Nephron (organoid): ENCODE data around the gene IFT43.

Experiments
- H3K27ac Mint-ChIP-seq, 3 experiments: 2 replicates each; pipeline ENCODE4 v1.8.0; 2020; ENCODE audit warnings: mixed read lengths in 3 of 3, mild to moderate bottlenecking in 2 of 3, moderate library complexity in 1 of 3
- H3K27me3 Mint-ChIP-seq: 2 replicates; pipeline ENCODE4 v1.8.0; 2021; ENCODE audit warnings: low read depth, mild to moderate bottlenecking, moderate library complexity, mixed read lengths
- H3K36me3 Mint-ChIP-seq: 2 replicates; pipeline ENCODE4 v1.8.0; 2020; ENCODE audit warnings: low read depth, mixed read lengths
- H3K4me1 Mint-ChIP-seq: 2 replicates; pipeline ENCODE4 v1.8.0; 2020; ENCODE audit warnings: mixed read lengths
- H3K4me3 Mint-ChIP-seq, 3 experiments: 2 replicates each; pipeline ENCODE4 v1.8.0; 2020; ENCODE audit warnings: mild to moderate bottlenecking in 3 of 3, mixed read lengths in 3 of 3, moderate library complexity in 2 of 3
- H3K9me3 Mint-ChIP-seq: 2 replicates; pipeline ENCODE4 v1.8.0; 2020; ENCODE audit warnings: mixed read lengths
- TF ChIP-seq, protein P1 (sequence below), 3 experiments: fragments of 200-600 bp; sonication (generic); IDR thresholded peaks; one replicate each; pipeline ENCODE4 v1.5.0; 2021; ENCODE audit warnings: antibody characterized with exemption in 3 of 3; ENCODE audit not compliant: unreplicated experiment in 3 of 3

IFT43 gene

DNA sequence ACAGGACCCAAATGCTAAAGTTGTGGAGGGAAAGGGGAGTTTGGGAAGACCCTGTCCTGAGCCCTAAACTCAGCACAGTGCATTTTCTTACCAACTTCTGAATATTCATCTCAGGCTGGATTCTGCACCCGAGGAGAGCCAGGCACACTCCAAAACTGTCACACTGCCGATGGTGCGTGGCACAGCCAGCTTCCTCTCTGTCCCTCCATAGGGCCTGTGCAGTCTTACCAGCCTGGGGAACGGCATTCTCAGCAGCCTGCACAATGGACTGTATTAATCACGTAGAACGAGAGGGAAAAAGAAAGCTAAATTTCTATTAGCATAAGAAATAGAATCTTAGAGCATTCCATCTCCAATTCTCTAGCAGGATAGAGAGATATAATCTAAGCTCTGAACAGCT, 94.9 kb downstream of the IFT43 start:
- Mint-ChIP-seq H3K27me3 (no peaks in the 10 kb centered on the region), H3K9me3 (no peaks in the 10 kb centered on the region), H3K27ac (peak overlapping the region in 2 of 3 experiments; percentile 1 to 3), H3K4me3 (no peak overlapping the region), H3K36me3 (peaks cover 27% of the 10 kb centered on the region), H3K4me1 (peaks cover 27% of the 10 kb centered on the region)
- TF ChIP-seq, protein P1, sequence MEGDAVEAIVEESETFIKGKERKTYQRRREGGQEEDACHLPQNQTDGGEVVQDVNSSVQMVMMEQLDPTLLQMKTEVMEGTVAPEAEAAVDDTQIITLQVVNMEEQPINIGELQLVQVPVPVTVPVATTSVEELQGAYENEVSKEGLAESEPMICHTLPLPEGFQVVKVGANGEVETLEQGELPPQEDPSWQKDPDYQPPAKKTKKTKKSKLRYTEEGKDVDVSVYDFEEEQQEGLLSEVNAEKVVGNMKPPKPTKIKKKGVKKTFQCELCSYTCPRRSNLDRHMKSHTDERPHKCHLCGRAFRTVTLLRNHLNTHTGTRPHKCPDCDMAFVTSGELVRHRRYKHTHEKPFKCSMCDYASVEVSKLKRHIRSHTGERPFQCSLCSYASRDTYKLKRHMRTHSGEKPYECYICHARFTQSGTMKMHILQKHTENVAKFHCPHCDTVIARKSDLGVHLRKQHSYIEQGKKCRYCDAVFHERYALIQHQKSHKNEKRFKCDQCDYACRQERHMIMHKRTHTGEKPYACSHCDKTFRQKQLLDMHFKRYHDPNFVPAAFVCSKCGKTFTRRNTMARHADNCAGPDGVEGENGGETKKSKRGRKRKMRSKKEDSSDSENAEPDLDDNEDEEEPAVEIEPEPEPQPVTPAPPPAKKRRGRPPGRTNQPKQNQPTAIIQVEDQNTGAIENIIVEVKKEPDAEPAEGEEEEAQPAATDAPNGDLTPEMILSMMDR (IDR thresholded peaks at IDR 0.05; ENCODE audit: unreplicated experiment in 3 of 3) = no peak

DNA sequence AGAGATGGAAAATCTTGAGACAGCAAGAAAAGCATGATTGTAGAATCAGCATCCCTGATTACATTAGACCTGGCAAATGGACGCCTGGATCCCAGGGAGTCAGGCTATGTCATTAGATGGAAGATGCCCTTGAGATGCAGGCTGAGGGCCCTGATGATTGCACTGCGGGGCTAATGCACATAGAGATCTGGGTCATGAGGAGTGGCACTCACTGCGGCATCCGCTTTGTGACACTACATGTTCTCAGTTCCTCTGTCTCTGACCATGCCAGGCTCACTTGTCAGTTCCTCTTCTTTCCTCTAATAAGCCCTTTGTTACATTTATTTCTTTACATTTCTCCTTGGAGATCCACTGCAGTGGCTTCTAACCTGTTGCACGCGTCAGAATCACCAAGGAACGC, 96.1 kb downstream of the IFT43 start:
- Mint-ChIP-seq H3K9me3 (no peaks in the 10 kb centered on the region), H3K27ac (no peak overlapping the region), H3K27me3 (no peaks in the 10 kb centered on the region), H3K4me3 (no peak overlapping the region), H3K4me1 (peaks cover 38% of the 10 kb centered on the region), H3K36me3 (peaks cover 27% of the 10 kb centered on the region)
- TF ChIP-seq, protein P1 (IDR thresholded peaks at IDR 0.05; ENCODE audit: unreplicated experiment in 3 of 3) = no peak

DNA sequence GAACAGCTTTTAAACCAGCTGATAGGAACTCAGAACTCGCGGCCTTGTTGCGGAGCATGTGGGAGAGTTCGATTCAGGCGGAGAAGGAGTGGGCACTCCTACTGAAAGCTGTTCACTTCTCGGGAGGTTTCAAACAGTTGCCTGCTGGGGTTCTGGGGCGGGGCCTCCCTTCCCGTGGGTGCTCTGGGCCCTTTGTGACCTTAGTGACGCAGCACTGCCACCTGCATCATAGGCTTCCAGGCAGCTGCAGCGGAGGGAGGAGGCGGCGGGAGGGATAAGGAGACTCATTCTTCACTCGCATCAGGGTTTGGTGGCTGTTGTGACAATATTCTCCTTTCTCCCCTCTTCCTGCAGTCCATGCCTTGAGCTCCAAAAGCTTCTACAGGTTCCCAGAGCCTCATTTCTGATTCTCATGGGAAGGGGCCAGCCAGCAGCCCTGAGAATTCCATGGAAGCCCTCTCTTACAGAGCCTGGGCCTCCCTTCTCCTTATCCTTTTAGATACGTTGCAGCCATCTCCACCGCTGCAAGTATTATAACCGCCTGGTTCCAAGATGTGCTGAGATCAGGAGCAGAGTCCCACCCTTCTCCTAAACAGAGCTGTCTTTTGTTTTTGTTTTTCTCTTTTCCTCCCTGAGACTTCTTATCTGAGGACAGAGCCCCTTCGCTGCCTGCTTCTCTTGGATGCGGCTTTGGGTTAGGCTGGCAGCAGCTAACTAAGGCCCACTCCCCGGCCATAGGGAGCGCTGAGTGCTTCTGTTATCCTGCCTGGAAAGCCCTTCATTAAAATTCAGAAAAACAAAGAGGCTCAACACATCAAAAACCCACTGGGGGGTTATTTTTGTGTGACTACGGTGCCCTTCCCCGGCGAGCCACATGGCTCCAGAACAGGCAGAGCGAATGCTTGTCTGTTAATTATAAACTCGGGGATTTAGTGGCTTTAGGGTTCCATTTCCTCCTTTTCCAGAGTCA, 98.5 kb downstream of the IFT43 start:
- H3K4me3 Mint-ChIP-seq = no peak overlapping the region
- no peaks in the 10 kb centered on the region for H3K27me3 Mint-ChIP-seq
- H3K9me3 Mint-ChIP-seq = no peaks in the 10 kb centered on the region
- peaks cover 56% of the 10 kb centered on the region for H3K4me1 Mint-ChIP-seq
- H3K27ac Mint-ChIP-seq = peak overlapping the region in 1 of 3 experiments; percentile 74
- TF ChIP-seq, protein P1 (IDR thresholded peaks at IDR 0.05; ENCODE audit: unreplicated experiment in 3 of 3) = no peak
- peaks cover 23% of the 10 kb centered on the region for H3K36me3 Mint-ChIP-seq

DNA sequence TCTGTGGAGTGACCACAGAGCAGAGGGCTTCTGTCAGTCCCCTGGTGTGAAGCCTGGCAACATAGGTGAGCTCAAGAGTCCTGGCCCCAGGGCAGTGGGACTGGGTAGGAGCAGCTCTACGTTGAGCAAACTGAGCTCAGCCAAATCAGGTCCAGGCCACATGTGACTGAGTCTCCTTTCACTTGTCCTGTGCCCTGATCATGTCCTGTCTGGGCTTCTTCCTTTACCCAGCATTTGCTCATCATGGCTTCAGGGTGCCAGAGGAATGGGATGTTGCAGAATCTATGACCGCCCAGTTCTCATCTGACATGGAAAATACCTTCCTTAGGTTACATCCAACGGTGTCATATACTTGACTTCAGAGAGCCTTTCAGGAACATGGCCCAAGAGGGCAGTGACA, 99.8 kb downstream of the IFT43 start:
- no peak overlapping the region for H3K4me3 Mint-ChIP-seq
- H3K9me3 Mint-ChIP-seq = no peaks in the 10 kb centered on the region
- H3K4me1 Mint-ChIP-seq = peaks cover 54% of the 10 kb centered on the region
- no peak overlapping the region for H3K27ac Mint-ChIP-seq
- TF ChIP-seq, protein P1 (IDR thresholded peaks at IDR 0.05; ENCODE audit: unreplicated experiment in 3 of 3) = no peak
- H3K27me3 Mint-ChIP-seq = no peaks in the 10 kb centered on the region
- H3K36me3 Mint-ChIP-seq = peaks cover 23% of the 10 kb centered on the region

DNA sequence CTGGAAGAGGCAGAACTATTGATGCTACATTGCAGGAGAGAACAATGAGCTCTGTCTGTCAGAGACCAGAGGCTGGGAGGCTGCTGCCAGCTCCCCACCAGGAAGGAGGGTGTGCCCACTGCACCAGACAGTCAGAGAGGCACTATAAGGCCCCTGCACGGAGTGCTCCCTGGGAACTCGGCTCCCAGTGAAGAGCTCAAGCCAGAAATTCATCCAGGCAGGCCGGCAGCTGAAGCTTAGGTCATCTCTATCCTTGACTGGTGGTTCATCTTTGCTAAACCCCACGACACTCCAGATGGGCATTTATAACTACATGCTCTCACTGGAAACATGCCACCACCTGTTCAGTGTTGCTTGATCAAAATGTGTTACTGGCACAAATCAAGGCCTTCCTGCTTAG, 101.1 kb downstream of the IFT43 start:
- Mint-ChIP-seq H3K27ac (peak overlapping the region in 2 of 3 experiments; percentile 51 to 94), H3K36me3 (peaks cover 21% of the 10 kb centered on the region), H3K4me1 (peaks cover 55% of the 10 kb centered on the region), H3K4me3 (no peak overlapping the region), H3K9me3 (no peaks in the 10 kb centered on the region), H3K27me3 (peaks cover 4% of the 10 kb centered on the region)
- TF ChIP-seq, protein P1 (IDR thresholded peaks at IDR 0.05; ENCODE audit: unreplicated experiment in 3 of 3) = no peak
